ENCODE results near the gene KDM4D. TPM values are rescaled to one million over a fixed set of nuclear protein-coding genes. Genes with fewer than 3 reads are reported as not detected.

Gene KDM4D
- total and polyA plus RNA-seq, 2 of the 8 experiments (the other 6 are each of a cell fraction or from before 2014, with no cell fraction given): 1.5 to 4.5 TPM

DNA sequence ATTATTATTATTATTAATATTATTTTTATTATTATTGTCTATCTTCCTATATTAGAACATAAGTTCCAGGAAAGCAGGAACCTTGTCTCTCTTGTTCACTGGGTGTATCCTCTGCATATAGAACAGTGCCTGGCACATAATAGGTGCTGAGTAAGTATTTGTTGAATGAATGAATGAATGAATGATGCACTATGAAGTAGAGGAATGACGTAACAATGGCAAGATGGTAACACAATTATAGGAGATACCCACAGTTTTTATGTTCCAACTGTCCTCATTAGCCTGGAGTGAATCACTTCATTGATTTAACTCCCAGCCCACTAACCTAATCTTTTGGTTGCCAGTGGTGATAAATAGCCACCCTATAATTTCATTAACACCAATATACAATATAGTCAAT lies 2.1 kb downstream of the KDM4D start (continued):
- TF ChIP-seq MAFK (IDR thresholded peaks at IDR 0.05; ENCODE audit: low read depth, low read length) (no peak), HDAC6 (IDR thresholded peaks at IDR 0.05; ENCODE audit: low read depth, low read length) (no peak), TEAD4 (IDR thresholded peaks at IDR 0.05; ENCODE audit: low read depth, low read length) (no peak), EP300 (IDR thresholded peaks at IDR 0.05; ENCODE audit: borderline replicate concordance in 1 of 2, low read depth in 2 of 2, low read length in 2 of 2) (no peak), SRF (IDR thresholded peaks at IDR 0.05; ENCODE audit: low read depth, low read length) (no peak)
- TF ChIP-seq, protein P1, sequence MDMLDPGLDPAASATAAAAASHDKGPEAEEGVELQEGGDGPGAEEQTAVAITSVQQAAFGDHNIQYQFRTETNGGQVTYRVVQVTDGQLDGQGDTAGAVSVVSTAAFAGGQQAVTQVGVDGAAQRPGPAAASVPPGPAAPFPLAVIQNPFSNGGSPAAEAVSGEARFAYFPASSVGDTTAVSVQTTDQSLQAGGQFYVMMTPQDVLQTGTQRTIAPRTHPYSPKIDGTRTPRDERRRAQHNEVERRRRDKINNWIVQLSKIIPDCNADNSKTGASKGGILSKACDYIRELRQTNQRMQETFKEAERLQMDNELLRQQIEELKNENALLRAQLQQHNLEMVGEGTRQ (IDR thresholded peaks at IDR 0.05; ENCODE audit: low read length): no peak

Data from H1 (cell line).